Measurements from ENCODE around the gene DNAJB6. TPM values are rescaled to one million over a fixed set of nuclear protein-coding genes. Genes with fewer than 3 reads are reported as not detected.

The DNAJB6 gene
- total RNA-seq, 2 donors from 2014 or later, result 78.0 to 81.8 TPM

GRCh38 chr7:157436763-157437480 lies 100.1 kb downstream of the DNAJB6 start:
- DNase-seq, result no peak
- Histone ChIP-seq H3K27ac (no peak overlapping the region), H3K9me3 (no peaks in the 10 kb centered on the region), H3K9ac (ENCODE audit: low read depth in 2 of 2, low read length in 2 of 2) (no peak overlapping the region), H3K36me3 (no peaks in the 10 kb centered on the region), H3K4me1 (no peaks in the 10 kb centered on the region), H3K27me3 (no peaks in the 10 kb centered on the region), H3K4me3 (no peak overlapping the region)
- intact Hi-C loops (cut with DNase I), result no loop called here
- TF ChIP-seq CTCF (IDR thresholded peaks at IDR 0.05), result no peak

- H3K27ac ChIP-seq, result no peak overlapping the region
- H3K9ac ChIP-seq (ENCODE audit: low read depth in 2 of 2, low read length in 2 of 2), result no peak overlapping the region
- no peaks in the 10 kb centered on the region for H3K9me3 ChIP-seq
- no peaks in the 10 kb centered on the region for H3K36me3 ChIP-seq
- no peaks in the 10 kb centered on the region for H3K4me1 ChIP-seq
- intact Hi-C loops (cut with DNase I), result no loop called here
- no peak for DNase-seq
- H3K27me3 ChIP-seq, result no peaks in the 10 kb centered on the region
- H3K4me3 ChIP-seq, result no peak overlapping the region
- TF ChIP-seq CTCF (IDR thresholded peaks at IDR 0.05), result no peak
Measured at GRCh38 chr7:157437519-157438061, 100.8 kb downstream of the DNAJB6 start.

GRCh38 chr7:157438121-157439025 lies 101.6 kb downstream of the DNAJB6 start:
- Histone ChIP-seq H3K36me3 (no peaks in the 10 kb centered on the region), H3K9ac (ENCODE audit: low read depth in 2 of 2, low read length in 2 of 2) (no peak overlapping the region), H3K4me3 (no peak overlapping the region), H3K4me1 (no peaks in the 10 kb centered on the region), H3K27ac (no peak overlapping the region), H3K27me3 (no peaks in the 10 kb centered on the region), H3K9me3 (no peaks in the 10 kb centered on the region)
- intact Hi-C loops (cut with DNase I), result no loop called here
- no peak for TF ChIP-seq CTCF (IDR thresholded peaks at IDR 0.05)
- DNase-seq, result no peak

- Histone ChIP-seq H3K27ac (no peak overlapping the region), H3K36me3 (no peaks in the 10 kb centered on the region), H3K9me3 (no peaks in the 10 kb centered on the region), H3K27me3 (no peaks in the 10 kb centered on the region), H3K4me1 (no peaks in the 10 kb centered on the region), H3K4me3 (no peak overlapping the region), H3K9ac (ENCODE audit: low read depth in 2 of 2, low read length in 2 of 2) (no peak overlapping the region)
- no peak for DNase-seq
- intact Hi-C loops (cut with DNase I), result no loop called here
- no peak for TF ChIP-seq CTCF (IDR thresholded peaks at IDR 0.05)
Measured at GRCh38 chr7:157439149-157439548, 102.3 kb downstream of the DNAJB6 start.

- H3K27ac ChIP-seq, result no peak overlapping the region
- no peaks in the 10 kb centered on the region for H3K27me3 ChIP-seq
- H3K4me1 ChIP-seq, result no peaks in the 10 kb centered on the region
- intact Hi-C loops (cut with DNase I), result no loop called here
- TF ChIP-seq CTCF (IDR thresholded peaks at IDR 0.05), result no peak
- H3K4me3 ChIP-seq, result no peak overlapping the region
- H3K9ac ChIP-seq (ENCODE audit: low read depth in 2 of 2, low read length in 2 of 2), result no peak overlapping the region
- no peak for DNase-seq
- H3K9me3 ChIP-seq, result no peaks in the 10 kb centered on the region
- no peaks in the 10 kb centered on the region for H3K36me3 ChIP-seq
Measured at GRCh38 chr7:157439761-157440160, 103.0 kb downstream of the DNAJB6 start.
